OCI-LY7 (cell line): ENCODE results near the gene HINT3.

Experiments used
- EZH2phosphoT487 ChIP-seq: fragments of 200-600 bp; sonication (generic); IDR thresholded peaks from 2 replicates; pipeline ENCODE4 v1.6.1; 2018; ENCODE audit warnings: low read depth, borderline replicate concordance, mild to moderate bottlenecking, mixed run types, antibody characterized with exemption, low read length, moderate library complexity, mixed read lengths
- TF ChIP-seq, protein P1 (sequence below): fragments of 200-600 bp; sonication (generic); conservative IDR thresholded peaks from 2 replicates; pipeline ENCODE4 v1.5.1; 2014; ENCODE audit warnings: mild to moderate bottlenecking, antibody characterized with exemption, low read length, moderate library complexity, mixed read lengths

DNA sequence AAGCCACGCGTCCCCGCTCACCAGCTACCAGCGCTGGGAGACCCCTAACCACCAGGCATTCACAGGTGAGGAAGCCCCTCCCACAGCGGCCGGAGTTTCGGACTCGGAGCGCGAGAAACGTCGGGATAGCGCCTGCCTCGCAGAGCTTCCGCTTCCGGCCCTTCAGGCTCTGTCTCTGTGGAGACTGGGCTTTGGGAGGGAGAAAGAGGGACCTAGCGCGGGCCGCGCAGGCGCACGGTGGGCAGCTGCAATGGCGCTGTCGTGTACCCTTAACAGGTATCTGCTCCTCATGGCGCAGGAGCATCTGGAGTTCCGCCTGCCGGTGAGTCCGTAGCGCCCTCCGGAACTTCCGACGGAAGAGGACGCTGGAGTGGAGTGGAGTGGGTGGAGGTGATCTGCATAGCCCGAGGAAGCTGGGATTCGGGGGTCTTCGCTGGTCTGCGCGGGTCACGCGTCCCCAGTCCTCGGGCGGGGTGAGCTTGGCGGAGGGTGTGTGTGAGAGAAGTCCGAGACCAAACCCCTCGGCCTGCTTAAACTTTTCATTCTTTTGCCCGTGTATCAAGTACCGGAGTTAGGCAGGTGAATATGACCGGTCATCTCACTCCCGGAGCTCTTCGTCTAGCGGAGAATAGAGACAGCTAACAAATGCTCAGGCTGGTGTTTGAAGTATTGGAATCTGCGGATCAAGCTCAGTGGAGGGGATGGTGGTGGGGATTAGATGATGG is 29.9 kb downstream of the HINT3 start, which contains the start of gene TRMT11:
- TF ChIP-seq, protein P1, sequence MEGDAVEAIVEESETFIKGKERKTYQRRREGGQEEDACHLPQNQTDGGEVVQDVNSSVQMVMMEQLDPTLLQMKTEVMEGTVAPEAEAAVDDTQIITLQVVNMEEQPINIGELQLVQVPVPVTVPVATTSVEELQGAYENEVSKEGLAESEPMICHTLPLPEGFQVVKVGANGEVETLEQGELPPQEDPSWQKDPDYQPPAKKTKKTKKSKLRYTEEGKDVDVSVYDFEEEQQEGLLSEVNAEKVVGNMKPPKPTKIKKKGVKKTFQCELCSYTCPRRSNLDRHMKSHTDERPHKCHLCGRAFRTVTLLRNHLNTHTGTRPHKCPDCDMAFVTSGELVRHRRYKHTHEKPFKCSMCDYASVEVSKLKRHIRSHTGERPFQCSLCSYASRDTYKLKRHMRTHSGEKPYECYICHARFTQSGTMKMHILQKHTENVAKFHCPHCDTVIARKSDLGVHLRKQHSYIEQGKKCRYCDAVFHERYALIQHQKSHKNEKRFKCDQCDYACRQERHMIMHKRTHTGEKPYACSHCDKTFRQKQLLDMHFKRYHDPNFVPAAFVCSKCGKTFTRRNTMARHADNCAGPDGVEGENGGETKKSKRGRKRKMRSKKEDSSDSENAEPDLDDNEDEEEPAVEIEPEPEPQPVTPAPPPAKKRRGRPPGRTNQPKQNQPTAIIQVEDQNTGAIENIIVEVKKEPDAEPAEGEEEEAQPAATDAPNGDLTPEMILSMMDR, result peak; percentile 16; the same call in 1 of the 2 replicates
- TF ChIP-seq EZH2phosphoT487, result no peak
